GOT3 (cell line): ENCODE measurements around the gene CACNA1E.

Experiments used
- DNase-seq: peaks from one replicate; lab custom pipeline; 2025; ENCODE audit warnings: mixed read lengths; lab: John Stamatoyannopoulos, UW

CACNA1E gene

GRCh38 chr1:181583598-181583997 is 100.3 kb downstream of the CACNA1E start:
- no peak for DNase-seq

DNA sequence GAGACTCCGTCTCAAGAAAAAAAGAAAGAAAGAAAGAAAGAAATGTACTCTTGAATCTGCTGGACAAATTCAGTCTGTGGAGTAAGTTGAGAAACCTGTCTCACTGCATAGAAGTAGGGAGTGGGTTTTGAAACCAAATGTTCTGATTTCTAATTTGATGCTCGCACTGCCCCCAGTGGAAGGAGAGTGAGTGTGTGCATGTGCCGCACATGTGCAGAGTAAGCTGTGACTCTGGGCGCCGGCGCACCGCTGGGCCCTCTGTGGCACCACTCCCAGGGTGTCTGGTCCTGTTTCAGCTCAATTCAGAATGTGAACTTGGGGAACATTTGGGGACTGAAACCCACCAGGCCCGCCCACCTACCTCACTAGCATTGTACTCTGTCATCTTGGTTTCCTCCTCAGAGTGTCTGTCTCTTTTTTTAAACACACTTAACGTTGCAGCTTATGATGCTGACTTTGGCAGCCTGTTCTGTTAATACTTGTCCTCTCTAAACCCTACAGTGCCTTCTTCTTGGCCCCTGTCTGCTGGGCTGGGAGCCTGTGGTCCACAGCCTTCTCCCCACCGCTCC is 104.6 kb downstream of the CACNA1E start:
- no peak for DNase-seq

GRCh38 chr1:181588631-181589030 is 105.3 kb downstream of the CACNA1E start:
- no peak for DNase-seq

DNA sequence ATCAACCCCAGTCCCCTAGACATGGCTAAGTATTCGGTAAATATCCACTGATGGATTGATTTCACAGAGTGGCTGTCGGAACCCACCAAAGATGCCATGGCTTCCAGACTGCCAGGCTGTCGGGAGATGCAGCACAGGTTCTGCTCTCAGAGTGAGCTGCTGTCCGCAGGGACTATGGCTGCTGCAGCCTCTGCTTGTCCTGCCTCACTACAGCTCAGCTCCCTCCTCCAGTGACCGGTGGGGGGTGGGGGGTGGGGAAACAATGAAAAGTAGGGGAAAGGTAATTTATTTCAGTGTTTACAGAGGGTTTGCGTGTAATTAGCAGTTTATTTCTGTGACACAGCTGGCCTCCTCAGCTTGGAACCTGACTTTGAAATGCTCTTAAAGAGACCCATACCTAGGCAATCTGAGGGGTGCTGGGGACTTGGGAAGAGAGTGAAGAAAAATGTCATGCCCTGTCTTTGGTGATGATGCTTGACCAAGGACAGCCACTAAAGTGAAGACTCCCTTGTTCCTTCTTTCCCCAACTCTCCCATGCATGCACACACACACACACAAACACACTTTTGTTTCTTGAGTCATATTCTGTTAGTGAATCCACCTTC is 109.0 kb downstream of the CACNA1E start:
- DNase-seq: no peak

- no peak for DNase-seq
These were observed 109.7 kb downstream of the CACNA1E start for GRCh38 chr1:181593042-181593441.

- DNase-seq: no peak
These were observed 111.2 kb downstream of the CACNA1E start for GRCh38 chr1:181594553-181594952.

DNA sequence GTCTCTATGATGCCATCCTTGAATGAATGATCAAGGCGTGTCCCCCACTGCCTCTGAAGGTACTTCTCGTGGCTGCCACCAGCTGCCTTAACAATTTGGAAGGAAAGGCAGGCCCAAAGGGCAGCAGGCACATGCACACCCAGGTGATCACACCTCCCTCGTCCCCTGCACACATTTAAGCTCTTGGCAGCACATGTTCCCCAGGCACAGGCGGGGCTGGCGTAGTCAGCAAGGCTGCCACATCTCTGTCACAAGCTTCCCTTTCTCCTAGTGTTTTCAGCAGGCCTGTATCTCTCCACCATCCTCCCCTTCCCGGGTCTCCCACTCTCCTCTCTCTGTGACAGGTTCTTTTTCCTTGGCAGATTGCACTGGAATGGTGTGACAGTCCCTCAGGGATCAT is 111.9 kb downstream of the CACNA1E start:
- DNase-seq: no peak

GRCh38 chr1:181601186-181601950 is 118.1 kb downstream of the CACNA1E start:
- DNase-seq: no peak

DNA sequence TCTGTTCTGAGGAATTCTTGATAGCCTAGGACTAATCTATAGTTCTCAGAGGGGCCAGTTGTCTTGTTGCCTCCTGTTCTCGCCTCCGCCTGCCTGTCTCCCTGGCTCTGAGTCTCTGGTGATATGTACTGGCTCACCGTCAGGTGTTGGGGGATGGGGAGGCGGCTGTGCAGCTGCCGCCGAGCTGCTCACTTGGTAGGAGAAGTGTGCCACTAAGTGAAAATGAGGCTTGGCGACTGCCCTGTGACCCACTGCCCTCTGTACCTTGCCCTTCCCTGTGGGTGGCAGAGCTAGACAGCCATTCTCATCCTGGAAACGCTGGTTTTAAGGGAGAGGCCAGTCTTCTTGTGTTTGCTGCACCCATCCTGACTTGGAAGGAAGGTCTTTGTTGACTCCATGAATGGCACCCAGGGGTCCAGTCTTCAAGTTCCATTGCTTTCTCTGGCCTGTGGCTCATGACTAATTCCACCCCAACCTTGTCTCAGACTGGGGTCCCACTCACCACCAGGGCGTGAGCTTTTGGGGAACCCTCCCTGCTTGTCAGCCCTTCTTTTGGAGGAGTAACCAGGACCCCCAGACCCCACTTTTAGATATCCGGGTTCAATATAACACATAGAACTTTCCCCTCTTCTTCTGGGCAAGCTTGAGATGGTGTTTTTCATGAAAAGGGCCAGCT is 120.6 kb downstream of the CACNA1E start:
- no peak for DNase-seq

GRCh38 chr1:181604482-181605249 is 121.3 kb downstream of the CACNA1E start:
- no peak for DNase-seq

DNA sequence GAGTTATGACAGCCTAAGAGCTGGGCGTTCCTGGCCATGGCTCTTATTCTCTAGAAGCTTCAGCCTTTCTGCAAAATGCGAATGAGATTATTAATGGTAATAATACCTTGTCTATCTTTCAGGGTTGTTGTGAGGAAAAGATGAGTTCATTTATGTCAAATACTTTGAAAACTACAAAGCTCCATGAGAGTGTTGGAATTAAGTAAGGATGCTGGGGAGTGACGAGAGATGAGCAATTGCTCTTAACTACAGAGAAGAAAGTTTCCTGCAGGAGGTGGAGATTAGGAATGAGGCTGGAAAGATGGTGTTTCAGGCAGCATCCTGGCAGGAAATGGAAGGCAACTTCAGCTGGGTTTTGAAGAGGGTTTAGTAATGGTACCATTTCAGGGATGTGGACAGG is 124.2 kb downstream of the CACNA1E start:
- no peak for DNase-seq

GRCh38 chr1:181608386-181608785 is 125.1 kb downstream of the CACNA1E start:
- DNase-seq: no peak

DNA sequence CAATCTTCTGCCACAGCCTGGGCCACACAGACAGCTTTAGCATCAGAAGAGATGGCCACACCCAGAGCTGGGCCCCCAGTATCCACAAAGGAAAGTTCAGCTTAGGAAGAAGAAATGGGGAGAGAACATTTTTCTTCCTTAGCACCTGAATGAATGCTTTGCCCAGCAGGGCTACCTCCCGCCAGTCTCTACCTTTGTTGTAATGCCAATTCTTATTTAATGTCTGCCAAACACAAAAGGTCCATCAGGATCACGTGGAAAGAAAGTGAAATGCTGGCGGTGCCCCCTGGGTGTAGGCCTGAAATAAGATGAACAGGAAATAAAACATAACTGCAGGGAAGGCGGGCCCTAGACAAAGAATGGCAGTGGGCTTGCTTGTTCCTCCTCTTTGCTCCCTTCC is 125.6 kb downstream of the CACNA1E start:
- DNase-seq: no peak

DNA sequence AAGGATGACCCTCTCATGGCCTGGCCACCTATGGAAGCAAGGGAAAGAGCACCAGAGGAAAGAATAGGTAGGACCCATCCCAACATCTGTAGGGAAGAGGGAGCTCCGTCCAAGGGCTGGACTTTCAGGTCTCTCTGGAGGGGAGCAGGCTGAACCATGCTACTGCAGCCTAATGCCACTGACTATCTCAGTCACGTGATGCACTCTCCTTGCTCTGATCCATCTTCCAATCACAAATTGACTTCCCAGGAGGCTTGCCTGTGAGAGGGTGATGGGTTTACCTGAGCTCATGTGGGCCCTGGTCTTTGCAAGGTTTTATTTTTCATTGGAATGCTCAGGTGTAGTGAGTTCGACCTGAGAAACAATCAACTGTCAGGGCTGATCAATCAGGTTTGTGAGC is 128.8 kb downstream of the CACNA1E start:
- no peak for DNase-seq

DNA sequence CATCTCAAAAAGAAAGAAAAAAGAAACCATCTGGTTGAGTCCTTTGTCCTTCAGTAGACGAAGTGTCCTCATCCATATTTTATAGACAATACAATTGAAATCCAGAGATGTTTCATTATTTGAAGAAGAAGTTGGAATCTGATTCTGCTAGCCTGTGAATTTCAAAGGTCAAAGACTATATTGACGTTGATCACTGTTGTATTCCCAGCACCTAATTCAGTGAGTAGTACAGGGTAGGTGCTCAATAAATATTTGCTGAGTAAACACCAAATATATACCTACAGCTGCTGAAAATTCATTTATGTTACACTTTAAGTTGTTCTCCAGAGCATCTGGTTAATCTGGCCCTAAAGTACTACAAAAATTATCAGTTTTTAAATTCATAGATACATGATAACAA is 135.2 kb downstream of the CACNA1E start:
- DNase-seq: no peak

- no peak for DNase-seq
These were observed 136.9 kb downstream of the CACNA1E start for GRCh38 chr1:181620183-181620582.

DNA sequence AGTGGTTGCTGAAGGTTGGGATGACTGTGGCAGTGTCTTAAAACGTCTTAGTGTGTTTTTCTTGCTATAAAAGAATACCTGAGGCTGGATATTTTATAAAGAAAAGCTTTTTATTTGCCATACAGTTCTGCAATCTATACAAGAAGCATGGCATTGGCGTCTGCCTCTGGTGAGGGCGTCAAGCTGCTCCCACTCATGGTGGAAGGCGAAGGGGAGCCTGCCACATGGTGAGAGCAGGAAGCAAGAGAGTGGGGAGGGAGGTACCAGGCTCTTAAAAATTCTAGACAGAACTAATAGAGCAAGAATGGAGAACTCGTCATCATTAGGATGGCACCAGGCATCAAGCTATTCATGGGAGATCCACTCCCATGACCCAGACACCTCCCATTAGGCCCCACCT is 140.5 kb downstream of the CACNA1E start:
- DNase-seq: no peak

DNA sequence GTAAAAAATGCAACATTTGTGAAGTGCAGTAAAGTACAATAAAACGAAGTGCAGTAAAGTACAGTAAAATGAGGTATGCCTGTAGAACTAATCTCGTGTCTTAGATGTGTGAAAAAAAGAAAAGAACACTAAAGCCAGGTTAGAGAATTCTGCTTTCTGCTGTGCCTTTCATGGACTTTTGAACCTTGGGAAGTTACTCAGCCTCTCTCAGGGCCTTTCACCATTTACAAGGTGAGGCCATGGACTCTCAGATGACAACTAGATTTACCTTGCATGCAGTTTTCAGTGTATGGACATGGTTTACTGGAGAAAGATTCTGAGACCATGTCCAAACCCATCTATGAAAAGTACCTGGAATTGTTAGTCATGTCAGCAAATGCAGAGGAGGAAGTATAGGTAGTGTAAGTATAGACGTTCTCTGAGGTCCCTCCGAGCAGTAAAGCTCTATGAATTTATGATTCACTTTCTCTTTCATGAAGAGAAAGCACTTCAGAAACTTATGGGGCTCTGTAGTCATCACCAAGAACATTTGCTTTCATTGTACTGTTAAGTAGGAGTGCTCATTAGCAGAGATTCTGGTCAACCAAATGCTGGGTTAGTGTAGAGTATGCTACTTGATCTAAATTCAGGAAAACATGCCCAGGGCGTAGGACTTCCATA is 143.1 kb downstream of the CACNA1E start:
- DNase-seq: no peak

- no peak for DNase-seq
These were observed 147.1 kb downstream of the CACNA1E start for GRCh38 chr1:181630398-181630797.

DNA sequence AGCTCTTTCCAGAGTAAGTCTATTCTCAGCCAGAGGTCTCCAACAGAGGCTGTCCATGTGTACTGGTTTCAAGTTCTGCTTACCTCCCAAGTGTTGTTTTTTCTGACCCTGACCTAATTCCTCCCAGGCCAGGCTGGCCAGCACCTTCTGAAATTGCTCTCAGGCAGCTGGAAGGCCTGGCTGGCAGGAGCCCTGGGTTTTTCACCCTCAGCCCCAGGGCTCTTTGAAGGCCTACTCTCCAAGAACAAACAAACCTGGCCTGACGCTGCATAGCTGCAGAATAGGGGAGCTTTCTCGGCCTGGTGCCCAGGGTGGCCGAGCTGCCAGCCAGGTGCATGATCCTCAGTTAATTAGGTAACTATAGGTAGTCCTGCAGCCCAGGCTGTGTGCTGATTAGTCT is 147.5 kb downstream of the CACNA1E start:
- no peak for DNase-seq

GRCh38 chr1:181632492-181632891 is 149.2 kb downstream of the CACNA1E start:
- no peak for DNase-seq

DNA sequence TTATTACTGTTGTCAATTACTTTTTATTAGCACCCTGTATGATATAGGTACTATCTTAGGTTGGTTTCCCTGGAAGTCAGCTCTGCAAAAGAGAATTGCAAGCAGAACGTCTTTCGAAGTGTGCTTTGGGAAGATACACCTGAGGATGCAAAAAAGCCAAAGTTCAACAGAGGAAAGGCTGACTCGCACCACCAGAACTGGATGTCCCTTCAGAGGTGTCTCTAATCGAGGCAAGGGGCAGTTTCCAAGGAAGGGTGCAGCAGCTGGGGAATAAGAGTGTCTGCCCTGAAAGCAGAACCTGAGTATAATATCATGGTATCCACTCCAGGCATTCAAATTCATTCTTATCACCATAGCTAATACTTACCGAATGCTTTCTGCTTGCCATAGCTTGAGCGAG is 149.6 kb downstream of the CACNA1E start:
- no peak for DNase-seq
